Keratinocyte (primary cell): ENCODE data around the gene S1PR2. TPM values are rescaled to one million over a fixed set of nuclear protein-coding genes. Genes with fewer than 3 reads are reported as not detected.

Experiments used
- DNase-seq: peaks from one replicate; pipeline ENCODE4 v3.0.0-alpha.2; 2011; ENCODE audit warnings: low read depth, missing footprints, low spot score
- FAIRE-seq: peaks from 2 replicates; lab custom pipeline; 2011; peaks lifted over from hg19 to GRCh38; lab: Jason Lieb, UNC
- H2AFZ ChIP-seq: 2 replicates; pipeline ENCODE4 v1.6.0; 2012; ENCODE audit warnings: low read length, control low read depth, inconsistent platforms; ENCODE audit not compliant: control insufficient read depth
- H3K27ac ChIP-seq: 2 replicates; pipeline ENCODE4 v1.5.1; 2011; ENCODE audit warnings: low read length; ENCODE audit not compliant: control insufficient read depth, insufficient read depth
- H3K27me3 ChIP-seq: 3 replicates; pipeline ENCODE4 v1.6.0; 2011; ENCODE audit warnings: low read length; ENCODE audit not compliant: control insufficient read depth, insufficient read depth; ENCODE audit errors: extremely low read depth
- H3K36me3 ChIP-seq, 2 experiments: 2 replicates in 1 of 2; 3 replicates in 1 of 2; pipeline ENCODE4 v1.5.1; 2011; ENCODE audit warnings: low read length in 2 of 2, mild to moderate bottlenecking in 1 of 2; ENCODE audit not compliant: control insufficient read depth in 2 of 2, insufficient read depth in 2 of 2; ENCODE audit errors: extremely low read depth in 1 of 2
- H3K4me1 ChIP-seq: 3 replicates; pipeline ENCODE4 v1.5.1; 2011; ENCODE audit warnings: low read length; ENCODE audit not compliant: control insufficient read depth, insufficient read depth; ENCODE audit errors: extremely low read depth
- H3K4me2 ChIP-seq: 3 replicates; pipeline ENCODE4 v1.6.0; 2011; ENCODE audit warnings: low read depth, low read length; ENCODE audit not compliant: control insufficient read depth, insufficient read depth; ENCODE audit errors: extremely low read depth
- H3K4me3 ChIP-seq, 3 experiments: fragments of 200-600 bp in 1 of 3; sonication (generic) in 1 of 3; 2 replicates in 2 of 3; 3 replicates in 1 of 3; pipeline ENCODE4 v1.5.1; 2011 to 2016; ENCODE audit warnings: low read length in 3 of 3, mild to moderate bottlenecking in 3 of 3, control low read depth in 2 of 3, inconsistent platforms in 1 of 3, low read depth in 1 of 3, mixed read lengths in 1 of 3, mixed run types in 1 of 3, moderate library complexity in 1 of 3; ENCODE audit not compliant: control insufficient read depth in 2 of 3, insufficient read depth in 2 of 3; ENCODE audit errors: extremely low read depth in 1 of 3
- H3K79me2 ChIP-seq: 2 replicates; pipeline ENCODE4 v1.6.0; 2012; ENCODE audit warnings: low read length; ENCODE audit not compliant: control insufficient read depth, insufficient read depth
- H3K9ac ChIP-seq: 3 replicates; pipeline ENCODE4 v1.6.0; 2011; ENCODE audit warnings: low read length; ENCODE audit not compliant: control insufficient read depth, insufficient read depth; ENCODE audit errors: extremely low read depth
- H3K9me1 ChIP-seq: 3 replicates; pipeline ENCODE4 v1.6.0; 2011; ENCODE audit warnings: low read length; ENCODE audit not compliant: control insufficient read depth, insufficient read depth; ENCODE audit errors: extremely low read depth
- H3K9me3 ChIP-seq: 2 replicates; pipeline ENCODE4 v1.5.1; 2012; ENCODE audit warnings: low read depth, low read length; ENCODE audit not compliant: control insufficient read depth
- H4K20me1 ChIP-seq: 3 replicates; pipeline ENCODE4 v1.6.0; 2011; ENCODE audit warnings: low read length; ENCODE audit not compliant: control insufficient read depth, insufficient read depth; ENCODE audit errors: extremely low read depth
- EZH2 ChIP-seq: IDR thresholded peaks from one replicate; pipeline ENCODE4 v1.6.1; 2012; ENCODE audit warnings: inconsistent platforms, mild to moderate bottlenecking, low read length, moderate library complexity
- dilution Hi-C: fragments of 300-500 bp; cut with MboI; formaldehyde crosslinking; loops from one replicate; pipeline ENCODE4 v1.7.0; 2020; ENCODE audit warnings: low sequenced_read_pairs; ENCODE audit not compliant: extremely low pct_ligation_motif_present
- polyA plus RNA-seq, 5 experiments: library from polyadenylated mRNA; depleted of rRNA in 3 of 5; stranded (reverse) in 3 of 5; stranded (forward) in 1 of 5; unstranded in 1 of 5; fragments of >200 nt; gene quantifications; 1 replicate in 1 of 5; 2 replicates in 3 of 5; 3 replicates in 1 of 5; pipeline versions ENCODE4 v1.2.1 to v1.2.3, GENCODE V29; 2011 to 2012; ENCODE audit warnings: missing spikeins in 2 of 5, low read depth in 1 of 5, low replicate concordance in 1 of 5
- TF ChIP-seq, protein P1 (sequence below), 3 experiments: IDR thresholded peaks in 1 of 3; conservative IDR thresholded peaks in 1 of 3; optimal IDR thresholded peaks in 1 of 3; 2 replicates in 2 of 3; 3 replicates in 1 of 3; pipeline versions ENCODE3 to v1.5.1; 2011; ENCODE audit warnings: low read length in 3 of 3, mild to moderate bottlenecking in 3 of 3, moderate library complexity in 2 of 3, control low read depth in 1 of 3, inconsistent platforms in 1 of 3; ENCODE audit not compliant: insufficient read depth in 2 of 3; ENCODE audit errors: extremely low read depth in 1 of 3

The S1PR2 gene
- polyA plus RNA-seq, 1 donor (not counting 4 experiments of a cell fraction or from before 2014, with no cell fraction given): 1.6 TPM

DNA sequence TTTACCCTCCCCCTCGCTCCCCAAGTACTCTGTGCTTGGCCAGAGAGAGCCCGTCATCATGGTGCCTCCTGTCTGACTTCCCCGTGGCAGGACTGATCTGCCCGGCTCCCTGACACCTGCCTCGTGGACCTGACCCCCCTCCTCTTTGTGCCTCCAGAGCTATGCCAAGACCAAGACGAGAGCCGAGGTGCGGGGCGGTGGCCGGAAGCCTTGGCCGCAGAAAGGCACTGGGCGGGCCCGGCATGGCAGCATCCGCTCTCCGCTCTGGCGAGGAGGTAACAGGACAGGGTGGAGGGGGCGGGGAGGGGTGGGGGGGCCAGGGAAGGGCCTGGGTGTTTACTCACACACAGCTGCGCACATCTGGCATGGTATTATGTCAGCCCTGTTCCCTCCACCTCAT is 25.4 kb upstream of the S1PR2 start:
- Histone ChIP-seq H3K36me3 (peaks cover 26 to 29% of the 10 kb centered on the region in 2 experiments), H3K27ac (no peak overlapping the region), H3K9me3 (no peaks in the 10 kb centered on the region), H3K9me1 (no peaks in the 10 kb centered on the region), H3K4me2 (no peak overlapping the region), H3K79me2 (peaks cover 16% of the 10 kb centered on the region), H2AFZ (no peak overlapping the region), H3K9ac (no peak overlapping the region), H4K20me1 (no peaks in the 10 kb centered on the region), H3K27me3 (no peaks in the 10 kb centered on the region), H3K4me3 (no peak overlapping the region), H3K4me1 (peaks cover 27% of the 10 kb centered on the region)
- dilution Hi-C loops: no loop called here
- FAIRE-seq (no peak), DNase-seq (no peak)
- TF ChIP-seq EZH2: no peak
- TF ChIP-seq, protein P1, sequence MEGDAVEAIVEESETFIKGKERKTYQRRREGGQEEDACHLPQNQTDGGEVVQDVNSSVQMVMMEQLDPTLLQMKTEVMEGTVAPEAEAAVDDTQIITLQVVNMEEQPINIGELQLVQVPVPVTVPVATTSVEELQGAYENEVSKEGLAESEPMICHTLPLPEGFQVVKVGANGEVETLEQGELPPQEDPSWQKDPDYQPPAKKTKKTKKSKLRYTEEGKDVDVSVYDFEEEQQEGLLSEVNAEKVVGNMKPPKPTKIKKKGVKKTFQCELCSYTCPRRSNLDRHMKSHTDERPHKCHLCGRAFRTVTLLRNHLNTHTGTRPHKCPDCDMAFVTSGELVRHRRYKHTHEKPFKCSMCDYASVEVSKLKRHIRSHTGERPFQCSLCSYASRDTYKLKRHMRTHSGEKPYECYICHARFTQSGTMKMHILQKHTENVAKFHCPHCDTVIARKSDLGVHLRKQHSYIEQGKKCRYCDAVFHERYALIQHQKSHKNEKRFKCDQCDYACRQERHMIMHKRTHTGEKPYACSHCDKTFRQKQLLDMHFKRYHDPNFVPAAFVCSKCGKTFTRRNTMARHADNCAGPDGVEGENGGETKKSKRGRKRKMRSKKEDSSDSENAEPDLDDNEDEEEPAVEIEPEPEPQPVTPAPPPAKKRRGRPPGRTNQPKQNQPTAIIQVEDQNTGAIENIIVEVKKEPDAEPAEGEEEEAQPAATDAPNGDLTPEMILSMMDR (optimal IDR thresholded peaks at IDR 0.05 in 1 of 3, IDR thresholded peaks at IDR 0.05 in 1 of 3, conservative IDR thresholded peaks at IDR 0.05 in 1 of 3; ENCODE audit: extremely low read depth in 1 of 3, insufficient read depth in 2 of 3, low read length in 3 of 3): no peak

DNA sequence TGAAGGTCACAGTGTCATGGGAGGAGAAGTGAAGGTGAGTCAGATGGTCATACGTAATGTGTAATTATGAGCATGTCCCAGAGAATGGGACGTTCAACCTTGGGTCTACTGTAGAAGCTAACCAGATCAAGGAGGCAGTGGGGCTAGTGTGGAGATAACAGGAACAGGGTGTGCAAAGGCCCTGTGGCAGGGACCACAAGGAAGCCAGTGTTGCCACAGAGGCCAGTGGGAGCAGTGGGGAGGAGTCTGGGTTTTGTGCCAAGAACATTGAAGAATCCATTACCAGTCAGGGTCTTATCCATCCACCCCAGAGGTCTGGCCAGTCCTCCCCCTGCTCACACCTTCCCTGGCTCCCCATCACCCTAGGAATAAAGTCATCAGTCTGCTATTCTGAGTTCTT is 24.2 kb upstream of the S1PR2 start:
- H3K9me3 ChIP-seq: no peaks in the 10 kb centered on the region
- peaks cover 22% of the 10 kb centered on the region for H3K4me1 ChIP-seq
- peaks cover 16% of the 10 kb centered on the region for H3K79me2 ChIP-seq
- H2AFZ ChIP-seq: no peak overlapping the region
- DNase-seq: no peak
- H4K20me1 ChIP-seq: no peaks in the 10 kb centered on the region
- H3K9ac ChIP-seq: no peak overlapping the region
- no peak overlapping the region for H3K4me3 ChIP-seq
- no peak for FAIRE-seq
- H3K36me3 ChIP-seq: peaks cover 26 to 29% of the 10 kb centered on the region in 2 experiments
- H3K9me1 ChIP-seq: no peaks in the 10 kb centered on the region
- TF ChIP-seq, protein P1 (optimal IDR thresholded peaks at IDR 0.05 in 1 of 3, IDR thresholded peaks at IDR 0.05 in 1 of 3, conservative IDR thresholded peaks at IDR 0.05 in 1 of 3; ENCODE audit: extremely low read depth in 1 of 3, insufficient read depth in 2 of 3, low read length in 3 of 3): no peak
- no peak for TF ChIP-seq EZH2
- H3K27ac ChIP-seq: no peak overlapping the region
- no peak overlapping the region for H3K4me2 ChIP-seq
- no peaks in the 10 kb centered on the region for H3K27me3 ChIP-seq
- dilution Hi-C loops: no loop called here
